ENCODE measurements around the gene RNF114. TPM values are rescaled to one million over a fixed set of nuclear protein-coding genes. Genes with fewer than 3 reads are reported as not detected.

The RNF114 gene
- total and polyA plus RNA-seq, 10 of the 15 experiments (the other 5 are each of a cell fraction or from before 2014, with no cell fraction given), result 28.0 to 82.3 (median 47.2) TPM

- Histone ChIP-seq H4K20me1 (ENCODE audit: control insufficient read depth, insufficient read depth) (peaks cover 4% of the 10 kb centered on the region; the same call in 1 of the 2 replicates), H3K9ac (ENCODE audit: control insufficient read depth, insufficient read depth, low read length) (peak overlapping the region; percentile 7; the same call in 1 of the 2 replicates), H3K4me3 (peak overlapping the region; percentile 90), H3K27ac (ENCODE audit: control insufficient read depth, insufficient read depth) (0 out of 2 replicates have a peak overlapping the region, but pooled peaks have one; percentile 85), H2AFZ (ENCODE audit: control insufficient read depth, low read depth, low read length) (no peak overlapping the region), H3K9me3 (replicated peaks; ENCODE audit: control insufficient read depth, insufficient read depth, low read length) (no peaks in the 10 kb centered on the region), H3K27me3 (replicated peaks in 1 of 2; ENCODE audit: control insufficient read depth in 2 of 2, insufficient read depth in 2 of 2, low read length in 1 of 2) (no peaks in the 10 kb centered on the region), H3K36me3 (ENCODE audit: control insufficient read depth in 2 of 2, insufficient read depth in 2 of 2, low read length in 1 of 2) (peaks cover 0 to 12% of the 10 kb centered on the region in 2 experiments), H3K79me2 (ENCODE audit: control insufficient read depth, insufficient read depth, low read length) (peaks cover 53% of the 10 kb centered on the region), H3K4me1 (ENCODE audit: control insufficient read depth, insufficient read depth, low read length) (peaks cover 17% of the 10 kb centered on the region), H3K4me2 (ENCODE audit: control insufficient read depth, insufficient read depth) (peak overlapping the region; percentile 88)
- CTCF ChIA-PET, result interaction anchor here (0.8 to 5.2 kb wide), 13 partner anchors 9 to 397 kb away, joined by 3 to 31 read pairs (median 4); no protein-coding TSS in a partner anchor
- WGBS (ENCODE audit: insufficient coverage, insufficient replicate concordance, low lambda C conversion rate, missing lambda C conversion rate), result 93% methylated on average over 12 of the region's 12 CpGs
- POLR2A ChIA-PET, result interaction anchor here (1.2 kb wide), 1 partner anchor 19 kb away, joined by 3 read pairs; no protein-coding TSS in a partner anchor
- in situ Hi-C loops (cut with MboI) (no loop called here), intact Hi-C loops (cut with micrococcal nuclease; ENCODE audit: unreplicated experiment) (no loop called here)
- DNase-seq (ENCODE audit: low read depth, low spot score), result no peak
- RAD21 ChIA-PET (ENCODE audit: unreplicated experiment), result interaction anchor here (0.6 to 2.3 kb wide), 7 partner anchors 23 to 228 kb away, joined by 3 to 9 read pairs (median 4); partner anchors contain the start of gene SPATA2
- no peak for FAIRE-seq
- SMC1A ChIA-PET (ENCODE audit: uncharacterized antibody, unreplicated experiment), result interaction anchor here (1.5 to 2.7 kb wide), 7 partner anchors 9 to 398 kb away, joined by 4 to 13 read pairs (median 7); no protein-coding TSS in a partner anchor
- no TSS peak for BruUV-seq (replicated peaks)
- ATAC-seq, result no peak
- TF ChIP-seq ZBTB33 (IDR thresholded peaks at IDR 0.05) (no peak), RAD21 (IDR thresholded peaks at IDR 0.05; ENCODE audit: insufficient read depth, low read depth, low read length) (no peak), SKIL (IDR thresholded peaks at IDR 0.05; ENCODE audit: low read depth, poor library complexity, severe bottlenecking) (no peak), HDGF (IDR thresholded peaks at IDR 0.05) (no peak), ASH2L (IDR thresholded peaks at IDR 0.05; ENCODE audit: borderline replicate concordance, low read depth) (no peak), JUNB (IDR thresholded peaks at IDR 0.05) (no peak), POLR2AphosphoS5 (IDR thresholded peaks at IDR 0.05; ENCODE audit: low read length) (peak; percentile 51; the same call in 1 of the 2 replicates), ZBTB40 (IDR thresholded peaks at IDR 0.05; ENCODE audit: borderline replicate concordance) (peak; percentile 47; the same call in 1 of the 2 replicates), KLF5 (IDR thresholded peaks at IDR 0.05; ENCODE audit: partially characterized antibody) (no peak), SREBF2 (IDR thresholded peaks at IDR 0.05; ENCODE audit: low read length) (no peak), MTA3 (IDR thresholded peaks at IDR 0.05; ENCODE audit: borderline replicate concordance, low read length) (no peak), BCL11A (IDR thresholded peaks at IDR 0.05; ENCODE audit: low read depth, low read length) (no peak), YBX1 (IDR thresholded peaks at IDR 0.05) (no peak), EGR1 (IDR thresholded peaks at IDR 0.05; ENCODE audit: borderline replicate concordance in 1 of 2, low read depth in 2 of 2, low read length in 2 of 2) (no peak)
Observed at GRCh38 chr20:49938173-49939163, 2.3 kb downstream of the RNF114 start.

Data from GM12878 (cell line).